OCI-LY3 (cell line): ENCODE measurements around the gene ICA1.

ENCODE experiments used
- CTCF ChIP-seq: fragments of 200-600, 300-600 bp; sonication (generic); IDR thresholded peaks from 2 replicates; pipeline ENCODE4 v1.5.1; 2014; ENCODE audit warnings: antibody characterized with exemption, low read length, low read depth
- EZH2phosphoT487 ChIP-seq: fragments of 200-600 bp; shearing (Covaris generic); IDR thresholded peaks from 2 replicates; pipeline ENCODE4 v1.6.1; 2018; ENCODE audit warnings: antibody characterized with exemption, mixed run types, low read depth

- TF ChIP-seq CTCF (no peak), EZH2phosphoT487 (no peak)
Observed at GRCh38 chr7:8205031-8205387, 57.0 kb downstream of the ICA1 start.
